ENCODE measurements around the gene LONP2. TPM values are rescaled to one million over a fixed set of nuclear protein-coding genes. Genes with fewer than 3 reads are reported as not detected.

LONP2 gene
- total RNA-seq, 1 experiment from 2014 or later = 46.8 TPM

DNA sequence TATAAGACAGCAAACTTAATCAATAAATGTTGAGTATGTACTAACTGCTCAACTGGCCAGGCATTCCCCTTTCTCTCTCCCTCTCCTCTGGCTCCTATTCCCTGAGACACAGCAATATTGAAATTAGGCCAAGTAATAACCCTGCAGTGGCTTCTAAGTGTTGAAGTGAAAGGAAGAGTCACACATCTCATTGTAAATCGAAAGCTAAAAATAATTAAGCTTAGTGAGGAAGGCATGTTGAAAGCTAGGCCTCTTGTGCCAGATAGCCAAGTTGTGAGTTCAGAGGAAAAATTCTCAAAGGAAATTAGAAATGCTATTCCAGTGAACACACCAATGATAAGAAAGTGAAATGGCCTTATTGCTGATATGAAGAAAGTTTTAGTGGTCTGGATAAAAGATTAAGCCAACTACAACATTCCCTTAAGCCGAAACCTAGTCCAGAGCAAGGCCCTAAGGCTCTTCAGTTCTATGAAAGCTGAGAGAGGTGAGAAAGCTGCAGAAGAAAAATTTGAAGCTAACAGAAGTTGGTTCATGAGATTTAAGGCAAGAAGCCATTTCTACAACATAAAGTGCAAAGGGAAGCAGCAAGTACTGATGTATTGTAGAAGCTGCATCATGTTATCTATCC, 38.6 kb downstream of the LONP2 start:
- ChIA-PET CTCF (no interaction called here), POLR2A (no interaction called here), RAD21 (ENCODE audit: low non-redundant PET in 1 of 2, low total read pairs in 2 of 2, uncharacterized antibody in 2 of 2, unreplicated experiment in 2 of 2) (no interaction called here)
- Histone ChIP-seq H3K9me3 (ENCODE audit: control insufficient read depth in 1 of 2, insufficient read depth in 1 of 2, low read depth in 1 of 2, low read length in 2 of 2) (no peaks in the 10 kb centered on the region), H2AFZ (ENCODE audit: low read depth, low read length, poor library complexity, severe bottlenecking) (no peak overlapping the region), H3K9ac (ENCODE audit: low read length) (no peak overlapping the region), H4K20me1 (ENCODE audit: insufficient read depth) (no peaks in the 10 kb centered on the region), H3K4me1 (ENCODE audit: control insufficient read depth in 1 of 2, insufficient read depth in 2 of 2, low read length in 2 of 2) (no peaks in the 10 kb centered on the region), H3K27ac (ENCODE audit: low read depth, low read length) (no peak overlapping the region), H3K9me2 (ENCODE audit: insufficient read depth) (no peaks in the 10 kb centered on the region), H3K4me2 (ENCODE audit: low read length) (no peak overlapping the region), H3K4me3 (replicated peaks in 1 of 2; ENCODE audit: low read depth in 1 of 2, low read length in 2 of 2) (no peak overlapping the region), H3K79me2 (ENCODE audit: insufficient read depth, low read length) (no peaks in the 10 kb centered on the region; the same call in 1 of the 2 replicates), H3K36me3 (ENCODE audit: control insufficient read depth in 1 of 2, insufficient read depth in 2 of 2, low read length in 2 of 2) (no peaks in the 10 kb centered on the region), H3K27me3 (ENCODE audit: insufficient read depth, low read length) (no peaks in the 10 kb centered on the region)
- DNase-seq (ENCODE audit: low read depth, low spot score) = no peak
- BruUV-seq (replicated peaks) = no TSS peak
- intact Hi-C loops (cut with micrococcal nuclease) = no loop called here
- no peak for TF ChIP-seq JUND (IDR thresholded peaks at IDR 0.05)
- no peak for TF ChIP-seq FOSL1 (IDR thresholded peaks at IDR 0.05; ENCODE audit: low read depth)
- TF ChIP-seq TCF7L2 (IDR thresholded peaks at IDR 0.05; ENCODE audit: borderline replicate concordance, extremely low read depth, insufficient read depth, insufficient read length) = no peak
- TF ChIP-seq YY1 (IDR thresholded peaks at IDR 0.05; ENCODE audit: extremely low read depth, insufficient replicate concordance, low read depth, low read length) = no peak
- no peak for TF ChIP-seq EZH2phosphoT487 (IDR thresholded peaks at IDR 0.05; ENCODE audit: borderline replicate concordance)
- TF ChIP-seq, protein P1, sequence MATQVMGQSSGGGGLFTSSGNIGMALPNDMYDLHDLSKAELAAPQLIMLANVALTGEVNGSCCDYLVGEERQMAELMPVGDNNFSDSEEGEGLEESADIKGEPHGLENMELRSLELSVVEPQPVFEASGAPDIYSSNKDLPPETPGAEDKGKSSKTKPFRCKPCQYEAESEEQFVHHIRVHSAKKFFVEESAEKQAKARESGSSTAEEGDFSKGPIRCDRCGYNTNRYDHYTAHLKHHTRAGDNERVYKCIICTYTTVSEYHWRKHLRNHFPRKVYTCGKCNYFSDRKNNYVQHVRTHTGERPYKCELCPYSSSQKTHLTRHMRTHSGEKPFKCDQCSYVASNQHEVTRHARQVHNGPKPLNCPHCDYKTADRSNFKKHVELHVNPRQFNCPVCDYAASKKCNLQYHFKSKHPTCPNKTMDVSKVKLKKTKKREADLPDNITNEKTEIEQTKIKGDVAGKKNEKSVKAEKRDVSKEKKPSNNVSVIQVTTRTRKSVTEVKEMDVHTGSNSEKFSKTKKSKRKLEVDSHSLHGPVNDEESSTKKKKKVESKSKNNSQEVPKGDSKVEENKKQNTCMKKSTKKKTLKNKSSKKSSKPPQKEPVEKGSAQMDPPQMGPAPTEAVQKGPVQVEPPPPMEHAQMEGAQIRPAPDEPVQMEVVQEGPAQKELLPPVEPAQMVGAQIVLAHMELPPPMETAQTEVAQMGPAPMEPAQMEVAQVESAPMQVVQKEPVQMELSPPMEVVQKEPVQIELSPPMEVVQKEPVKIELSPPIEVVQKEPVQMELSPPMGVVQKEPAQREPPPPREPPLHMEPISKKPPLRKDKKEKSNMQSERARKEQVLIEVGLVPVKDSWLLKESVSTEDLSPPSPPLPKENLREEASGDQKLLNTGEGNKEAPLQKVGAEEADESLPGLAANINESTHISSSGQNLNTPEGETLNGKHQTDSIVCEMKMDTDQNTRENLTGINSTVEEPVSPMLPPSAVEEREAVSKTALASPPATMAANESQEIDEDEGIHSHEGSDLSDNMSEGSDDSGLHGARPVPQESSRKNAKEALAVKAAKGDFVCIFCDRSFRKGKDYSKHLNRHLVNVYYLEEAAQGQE (IDR thresholded peaks at IDR 0.05; ENCODE audit: low read depth) = no peak
- TF ChIP-seq, protein P2, sequence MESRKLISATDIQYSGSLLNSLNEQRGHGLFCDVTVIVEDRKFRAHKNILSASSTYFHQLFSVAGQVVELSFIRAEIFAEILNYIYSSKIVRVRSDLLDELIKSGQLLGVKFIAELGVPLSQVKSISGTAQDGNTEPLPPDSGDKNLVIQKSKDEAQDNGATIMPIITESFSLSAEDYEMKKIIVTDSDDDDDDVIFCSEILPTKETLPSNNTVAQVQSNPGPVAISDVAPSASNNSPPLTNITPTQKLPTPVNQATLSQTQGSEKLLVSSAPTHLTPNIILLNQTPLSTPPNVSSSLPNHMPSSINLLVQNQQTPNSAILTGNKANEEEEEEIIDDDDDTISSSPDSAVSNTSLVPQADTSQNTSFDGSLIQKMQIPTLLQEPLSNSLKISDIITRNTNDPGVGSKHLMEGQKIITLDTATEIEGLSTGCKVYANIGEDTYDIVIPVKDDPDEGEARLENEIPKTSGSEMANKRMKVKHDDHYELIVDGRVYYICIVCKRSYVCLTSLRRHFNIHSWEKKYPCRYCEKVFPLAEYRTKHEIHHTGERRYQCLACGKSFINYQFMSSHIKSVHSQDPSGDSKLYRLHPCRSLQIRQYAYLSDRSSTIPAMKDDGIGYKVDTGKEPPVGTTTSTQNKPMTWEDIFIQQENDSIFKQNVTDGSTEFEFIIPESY (IDR thresholded peaks at IDR 0.05; ENCODE audit: extremely low read depth, insufficient replicate concordance, low read length) = no peak
- TF ChIP-seq, protein P3, sequence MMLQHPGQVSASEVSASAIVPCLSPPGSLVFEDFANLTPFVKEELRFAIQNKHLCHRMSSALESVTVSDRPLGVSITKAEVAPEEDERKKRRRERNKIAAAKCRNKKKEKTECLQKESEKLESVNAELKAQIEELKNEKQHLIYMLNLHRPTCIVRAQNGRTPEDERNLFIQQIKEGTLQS (IDR thresholded peaks at IDR 0.05) = no peak
- no peak for TF ChIP-seq CBX3 (IDR thresholded peaks at IDR 0.05; ENCODE audit: low read depth)
- TF ChIP-seq EGR1 (IDR thresholded peaks at IDR 0.05; ENCODE audit: low read depth) = no peak
- TF ChIP-seq POLR2AphosphoS5 (IDR thresholded peaks at IDR 0.05; ENCODE audit: low read depth, low read length) = no peak
- TF ChIP-seq, protein P4, sequence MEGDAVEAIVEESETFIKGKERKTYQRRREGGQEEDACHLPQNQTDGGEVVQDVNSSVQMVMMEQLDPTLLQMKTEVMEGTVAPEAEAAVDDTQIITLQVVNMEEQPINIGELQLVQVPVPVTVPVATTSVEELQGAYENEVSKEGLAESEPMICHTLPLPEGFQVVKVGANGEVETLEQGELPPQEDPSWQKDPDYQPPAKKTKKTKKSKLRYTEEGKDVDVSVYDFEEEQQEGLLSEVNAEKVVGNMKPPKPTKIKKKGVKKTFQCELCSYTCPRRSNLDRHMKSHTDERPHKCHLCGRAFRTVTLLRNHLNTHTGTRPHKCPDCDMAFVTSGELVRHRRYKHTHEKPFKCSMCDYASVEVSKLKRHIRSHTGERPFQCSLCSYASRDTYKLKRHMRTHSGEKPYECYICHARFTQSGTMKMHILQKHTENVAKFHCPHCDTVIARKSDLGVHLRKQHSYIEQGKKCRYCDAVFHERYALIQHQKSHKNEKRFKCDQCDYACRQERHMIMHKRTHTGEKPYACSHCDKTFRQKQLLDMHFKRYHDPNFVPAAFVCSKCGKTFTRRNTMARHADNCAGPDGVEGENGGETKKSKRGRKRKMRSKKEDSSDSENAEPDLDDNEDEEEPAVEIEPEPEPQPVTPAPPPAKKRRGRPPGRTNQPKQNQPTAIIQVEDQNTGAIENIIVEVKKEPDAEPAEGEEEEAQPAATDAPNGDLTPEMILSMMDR (IDR thresholded peaks at IDR 0.05 in 2 of 3, conservative IDR thresholded peaks at IDR 0.05 in 1 of 3; ENCODE audit: borderline replicate concordance in 1 of 3, insufficient read depth in 1 of 3, low read depth in 2 of 3, low read length in 2 of 3) = no peak
- TF ChIP-seq ELF1 (IDR thresholded peaks at IDR 0.05; ENCODE audit: borderline replicate concordance, low read depth) = no peak
- ATAC-seq = no peak

Measured in HCT116 (cell line).